ENCODE measurements around the gene MTRF1.

Gene MTRF1, protein sequence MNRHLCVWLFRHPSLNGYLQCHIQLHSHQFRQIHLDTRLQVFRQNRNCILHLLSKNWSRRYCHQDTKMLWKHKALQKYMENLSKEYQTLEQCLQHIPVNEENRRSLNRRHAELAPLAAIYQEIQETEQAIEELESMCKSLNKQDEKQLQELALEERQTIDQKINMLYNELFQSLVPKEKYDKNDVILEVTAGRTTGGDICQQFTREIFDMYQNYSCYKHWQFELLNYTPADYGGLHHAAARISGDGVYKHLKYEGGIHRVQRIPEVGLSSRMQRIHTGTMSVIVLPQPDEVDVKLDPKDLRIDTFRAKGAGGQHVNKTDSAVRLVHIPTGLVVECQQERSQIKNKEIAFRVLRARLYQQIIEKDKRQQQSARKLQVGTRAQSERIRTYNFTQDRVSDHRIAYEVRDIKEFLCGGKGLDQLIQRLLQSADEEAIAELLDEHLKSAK

DNA sequence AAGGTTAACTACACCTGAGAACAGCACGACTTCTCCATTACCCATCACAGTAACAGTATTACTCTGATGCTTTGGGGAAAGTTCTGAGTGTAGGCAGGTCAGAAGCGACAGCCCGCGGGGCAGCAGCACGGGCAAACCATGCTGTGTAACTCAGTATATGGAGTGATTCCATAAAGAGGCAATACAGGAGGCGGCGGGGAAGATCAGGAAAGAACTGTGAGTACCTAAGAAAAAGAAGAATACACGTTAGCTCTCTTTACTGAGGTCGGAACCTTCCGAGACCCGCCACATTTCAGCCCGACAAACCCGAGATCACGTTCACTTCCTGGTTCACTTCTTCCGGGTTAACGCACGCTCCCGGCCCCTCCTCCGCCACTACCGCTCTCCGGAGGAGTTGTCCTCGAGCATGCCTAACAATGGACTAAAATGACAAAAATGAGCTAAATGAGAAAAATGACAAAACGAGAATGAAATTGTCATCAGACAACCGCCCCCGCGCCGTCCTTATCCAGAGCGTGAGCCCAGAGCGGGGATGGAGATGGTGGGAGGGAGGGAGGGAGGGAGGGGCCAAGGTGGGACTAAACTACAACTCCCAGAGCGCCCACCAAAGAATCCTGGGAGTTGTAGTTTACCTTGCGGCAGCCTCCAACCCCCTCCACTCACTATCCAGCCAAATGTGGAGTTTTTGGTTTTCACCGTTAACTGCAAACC, at the start of gene MTRF1:
Gene MTRF1, minus strand, starts transcription at position 316 of the 711 bp plus-strand sequence. CDS start 2,669 bp downstream, outside the sequence.
- peak; percentile 67 for DNase-seq (ENCODE audit: low read depth)

DNA sequence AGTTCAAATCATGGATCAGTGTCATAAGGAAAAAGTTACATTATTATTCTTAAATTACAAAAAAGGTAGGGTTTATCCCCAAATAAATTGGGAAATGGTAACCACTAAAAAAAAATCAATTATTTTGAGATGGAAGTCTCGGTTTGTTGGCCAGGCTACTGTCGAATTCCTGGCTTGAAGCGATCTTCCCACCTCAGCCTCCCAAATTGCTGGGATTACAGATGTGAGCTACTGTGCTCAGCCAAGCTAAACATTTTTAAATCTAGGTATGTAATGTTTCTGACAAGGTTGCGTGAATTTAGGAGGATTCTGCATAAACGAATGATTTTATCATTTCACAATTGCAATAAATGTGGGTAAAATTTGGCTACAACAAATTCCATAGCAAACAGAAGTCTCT, 49.7 kb upstream of the MTRF1 start:
- no peak for DNase-seq (ENCODE audit: low read depth)

DNA sequence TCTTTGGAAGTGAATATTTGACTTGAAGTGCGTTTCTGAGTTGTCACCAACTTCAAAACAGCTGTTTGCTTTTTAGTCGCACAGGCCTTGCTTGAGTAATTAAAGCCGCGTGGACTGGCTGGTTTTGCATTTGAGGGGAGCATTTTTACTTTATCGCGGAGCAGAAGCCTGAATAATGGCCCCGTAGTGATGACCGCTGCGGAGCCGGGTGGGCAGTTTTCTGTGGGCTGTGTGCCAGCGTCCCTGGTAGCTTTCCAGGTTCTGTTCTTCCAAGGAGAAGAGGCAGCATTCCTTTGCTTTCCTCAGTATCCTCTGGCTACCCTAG, 48.8 kb upstream of the MTRF1 start:
- DNase-seq (ENCODE audit: low read depth), result no peak

DNA sequence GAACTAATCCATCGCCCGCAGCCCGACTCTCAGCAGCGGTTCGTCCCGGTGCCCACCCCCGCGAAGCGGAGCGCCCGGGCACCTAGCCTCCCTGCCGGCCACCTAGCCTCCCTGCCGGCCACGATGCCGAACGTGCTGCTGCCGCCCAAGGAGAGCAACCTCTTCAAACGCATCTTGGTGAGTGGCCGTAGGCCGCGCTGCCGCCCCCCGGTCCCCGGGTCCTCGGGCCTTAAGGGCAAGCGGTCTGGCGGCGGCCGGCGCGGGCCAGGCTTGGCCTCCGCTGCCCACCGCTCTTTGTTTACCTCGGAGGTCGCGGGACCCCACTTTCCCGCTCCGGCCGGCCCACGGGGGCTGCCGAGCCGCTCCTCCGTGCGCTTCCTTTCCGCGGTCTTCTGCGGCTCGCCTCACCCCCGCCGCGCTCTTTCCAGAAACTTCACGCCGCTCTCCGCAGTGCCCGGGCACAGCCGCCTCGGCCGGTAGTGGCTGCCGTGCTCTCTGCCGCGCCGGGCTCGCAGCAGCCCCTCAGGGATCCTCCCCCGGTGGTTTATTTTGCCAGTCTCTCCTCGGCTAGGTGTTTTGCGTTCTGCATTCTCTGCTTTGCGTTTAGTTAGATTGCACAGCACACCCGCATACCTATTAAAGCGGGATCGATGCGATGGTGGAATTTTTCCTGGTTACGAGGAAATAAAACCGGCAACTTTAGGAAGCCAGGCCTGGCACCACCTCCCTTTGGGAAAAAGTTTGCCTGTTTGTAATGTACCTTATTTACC, 48.2 kb upstream of the MTRF1 start:
- no peak for DNase-seq (ENCODE audit: low read depth)

DNA sequence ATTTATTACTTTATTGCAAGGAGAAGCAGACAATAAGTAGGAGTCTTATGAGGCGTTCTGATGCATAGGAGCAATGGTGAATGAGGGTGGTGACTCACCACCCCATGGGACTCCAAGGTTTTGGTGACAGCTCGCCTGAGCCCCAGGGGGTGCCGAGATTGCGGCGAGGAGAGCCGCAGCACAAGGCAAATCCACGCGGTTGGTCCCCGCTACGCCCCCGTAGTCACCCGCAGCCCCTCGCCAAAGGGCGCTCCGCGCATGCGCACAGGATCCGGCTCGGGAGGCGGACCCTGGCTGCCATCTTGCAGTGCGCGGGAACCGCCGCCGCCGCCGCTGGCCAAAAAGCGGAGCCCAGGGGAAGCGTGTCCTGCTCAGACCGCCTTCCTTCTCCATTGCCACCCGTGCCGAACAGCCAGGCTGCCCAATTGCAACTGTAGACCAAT, 47.6 kb upstream of the MTRF1 start, which contains the start of gene NAA16:
Gene NAA16, plus strand, starts transcription at position 305 of the 443 bp plus-strand sequence. CDS start 262 bp downstream, outside the sequence.
- peak; percentile 59 for DNase-seq (ENCODE audit: low read depth)

DNA sequence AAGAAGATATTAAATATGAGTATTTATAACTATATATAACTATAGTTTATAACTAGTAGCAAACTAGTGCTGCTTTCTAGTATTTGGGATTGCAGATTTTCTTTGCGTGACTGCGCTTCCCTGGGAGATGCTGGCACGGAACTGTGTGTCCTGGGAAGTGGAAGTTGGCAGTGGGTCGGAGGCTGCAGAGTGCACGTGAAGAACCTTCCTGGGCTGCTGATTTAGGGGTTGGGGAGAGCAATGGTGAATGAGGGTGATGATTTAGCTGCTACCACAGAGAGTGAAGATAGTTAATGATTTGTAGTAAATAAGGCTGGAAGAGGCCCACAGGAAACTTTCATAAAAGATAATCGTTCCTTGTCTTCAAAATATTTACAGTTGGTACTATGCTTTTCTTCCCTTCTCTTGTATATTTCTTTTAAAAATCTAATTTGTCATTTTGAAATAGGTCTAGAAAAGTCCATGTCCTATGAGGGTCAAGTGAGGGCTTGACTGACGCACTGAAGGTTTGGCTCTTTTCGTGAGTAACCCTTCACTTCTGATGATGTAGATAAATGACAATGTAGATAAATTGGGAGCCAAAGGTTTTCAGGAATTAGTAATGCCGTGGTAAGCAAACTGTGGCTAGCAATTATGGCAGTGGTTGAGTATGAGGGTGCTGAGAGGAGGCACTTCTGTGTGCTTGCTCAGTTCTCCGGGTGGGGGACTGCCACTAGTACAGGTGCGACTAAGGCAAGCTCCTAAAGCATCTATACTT, 44.7 kb upstream of the MTRF1 start:
- no peak for DNase-seq (ENCODE audit: low read depth)

DNA sequence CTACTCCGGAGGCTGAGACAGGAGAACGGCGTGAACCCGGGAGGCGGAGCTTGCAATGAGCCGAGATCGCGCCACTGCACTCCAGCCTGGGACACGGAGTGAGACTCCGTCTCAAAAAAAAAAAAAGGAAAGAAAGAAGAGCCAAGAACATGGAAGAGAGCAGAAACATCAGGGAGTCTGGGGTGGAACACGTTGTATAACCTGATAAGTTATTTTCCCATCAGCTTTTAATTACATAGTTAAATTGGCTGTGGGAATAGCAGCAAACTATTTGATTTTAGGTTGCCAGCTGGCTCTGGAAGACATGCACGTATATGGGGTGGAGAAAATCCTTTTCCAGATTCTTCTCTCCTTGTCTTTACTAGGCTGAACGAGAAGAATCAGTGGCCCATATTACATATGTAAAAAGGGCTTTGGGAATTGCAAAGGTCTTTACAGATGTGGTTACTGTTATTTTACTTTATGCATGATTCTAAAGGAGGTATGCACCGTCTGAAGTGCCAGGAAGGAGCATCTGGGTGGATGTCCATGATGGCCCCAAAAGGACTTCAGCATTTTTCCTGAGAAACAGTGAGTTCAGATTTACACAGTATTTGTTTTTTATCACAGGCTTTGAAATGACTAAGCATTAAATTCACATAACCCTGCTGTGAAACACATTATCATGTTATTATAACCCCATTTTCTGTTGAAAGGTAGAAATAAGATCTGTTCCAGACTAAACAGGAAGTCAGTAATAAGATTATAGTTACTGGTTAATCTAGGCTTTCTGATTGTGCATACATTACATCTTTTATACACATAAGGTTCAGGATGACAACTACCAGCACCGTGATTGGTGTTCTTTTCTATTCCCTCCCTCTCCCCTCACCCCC, 43.1 kb upstream of the MTRF1 start:
- DNase-seq (ENCODE audit: low read depth), result no peak

DNA sequence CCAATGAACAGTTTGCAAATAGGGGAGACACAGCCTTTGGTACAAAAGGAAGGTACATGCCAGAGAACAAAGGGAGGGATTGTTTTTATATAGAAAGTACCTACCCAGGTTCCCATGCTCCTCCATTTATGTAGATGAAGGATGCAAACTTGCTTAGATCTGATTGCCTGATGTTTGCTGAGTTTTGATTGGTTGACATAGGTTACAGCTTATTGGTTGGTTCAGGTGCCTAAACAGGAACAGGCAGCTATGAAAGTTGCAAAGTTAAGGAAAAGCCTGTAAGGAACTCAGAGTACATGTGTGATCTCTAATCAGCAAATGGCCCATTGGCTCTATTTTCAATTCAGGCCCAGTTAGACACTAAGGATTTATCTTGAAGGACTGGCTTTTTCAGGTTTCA, 41.2 kb upstream of the MTRF1 start:
- DNase-seq (ENCODE audit: low read depth), result no peak

DNA sequence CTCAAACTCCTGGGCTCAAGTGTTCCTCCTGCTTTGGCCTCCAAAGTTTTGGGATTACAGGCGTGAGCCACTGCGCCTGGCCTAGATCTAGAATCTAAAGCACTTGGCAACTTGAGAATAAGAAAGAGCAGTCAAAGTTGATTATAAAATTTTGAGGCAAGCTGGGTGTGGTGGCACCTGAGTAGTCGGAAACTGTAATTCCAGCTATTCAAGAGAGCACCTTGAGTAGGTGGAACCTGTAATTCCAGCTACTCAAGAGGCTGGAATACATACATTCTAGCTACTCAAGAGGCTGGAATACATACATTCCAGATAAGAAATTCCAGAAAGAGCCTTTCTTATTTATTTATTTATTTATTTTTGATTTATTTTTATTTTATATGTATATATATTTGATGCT, 39.4 kb upstream of the MTRF1 start:
- no peak for DNase-seq (ENCODE audit: low read depth)

DNA sequence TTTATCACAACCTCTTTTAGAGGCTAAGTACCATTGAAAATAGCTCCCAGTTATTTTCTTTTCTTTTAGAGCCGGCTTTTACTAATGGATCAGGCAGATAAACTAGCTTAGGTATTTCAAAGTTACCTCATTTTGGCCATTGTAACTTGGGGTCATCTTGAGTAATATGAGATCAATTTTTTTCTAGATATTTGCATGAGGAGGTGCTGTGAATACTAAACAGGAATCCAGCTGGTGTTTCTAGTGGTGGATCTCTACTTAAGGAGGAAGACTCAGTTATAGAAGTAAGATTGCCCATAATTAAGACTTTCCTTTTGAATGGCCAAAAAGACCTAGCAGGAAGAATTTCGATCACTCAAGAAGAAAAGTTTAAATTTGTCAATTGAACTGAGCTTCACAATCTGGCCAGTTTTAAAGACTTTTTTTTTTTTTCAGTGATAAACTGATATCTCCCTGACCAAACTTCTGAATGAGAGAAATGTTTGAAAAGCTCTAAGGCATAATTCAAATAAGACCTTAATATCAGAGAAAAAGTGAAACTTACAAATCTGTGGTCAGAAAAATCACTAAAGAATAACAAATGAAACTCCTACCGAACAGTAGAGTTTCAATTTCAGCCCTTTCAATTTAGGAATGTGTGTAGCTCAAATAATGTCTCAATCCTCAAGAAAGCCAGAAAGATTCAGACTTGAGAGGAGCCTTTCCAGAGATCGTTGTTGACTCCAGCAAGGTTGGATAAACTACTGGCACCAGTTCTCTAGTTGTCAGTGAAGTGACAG, 36.1 kb upstream of the MTRF1 start:
- DNase-seq (ENCODE audit: low read depth), result no peak

DNA sequence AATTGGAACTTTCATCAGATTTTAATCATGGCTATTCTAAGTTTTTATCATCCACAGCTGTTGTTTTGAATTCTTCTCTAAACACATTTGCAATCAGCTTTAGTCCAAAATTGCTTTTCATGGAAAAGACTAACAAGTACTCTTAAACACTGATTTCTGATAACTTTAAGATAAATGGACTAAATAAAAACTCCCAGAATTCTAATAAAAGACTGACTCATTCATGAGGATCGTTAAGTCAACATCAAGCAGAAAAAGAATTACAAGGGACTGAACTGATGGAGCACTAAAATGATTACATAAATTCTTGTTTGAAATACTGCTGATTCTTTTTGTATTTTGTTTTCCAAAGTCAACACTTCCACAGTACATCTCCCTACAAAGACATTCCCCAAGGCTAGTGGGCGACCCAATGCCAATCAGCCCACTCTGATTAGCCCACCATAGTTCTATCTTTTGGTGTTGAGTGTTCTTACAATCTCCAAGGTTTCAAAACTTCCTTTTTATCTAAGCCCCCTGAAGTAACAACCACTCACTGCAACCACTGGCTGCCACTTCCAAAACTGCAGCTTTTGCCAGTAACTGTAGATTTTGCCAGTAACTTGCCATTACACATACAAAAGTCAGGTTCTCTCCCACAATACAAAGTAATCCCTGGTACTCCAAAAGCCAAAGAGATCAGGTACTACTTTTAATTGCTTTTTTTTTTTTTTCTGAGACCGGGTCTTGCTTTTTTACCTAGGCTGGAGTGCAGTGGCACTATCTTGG, 33.7 kb upstream of the MTRF1 start:
- DNase-seq (ENCODE audit: low read depth), result no peak

DNA sequence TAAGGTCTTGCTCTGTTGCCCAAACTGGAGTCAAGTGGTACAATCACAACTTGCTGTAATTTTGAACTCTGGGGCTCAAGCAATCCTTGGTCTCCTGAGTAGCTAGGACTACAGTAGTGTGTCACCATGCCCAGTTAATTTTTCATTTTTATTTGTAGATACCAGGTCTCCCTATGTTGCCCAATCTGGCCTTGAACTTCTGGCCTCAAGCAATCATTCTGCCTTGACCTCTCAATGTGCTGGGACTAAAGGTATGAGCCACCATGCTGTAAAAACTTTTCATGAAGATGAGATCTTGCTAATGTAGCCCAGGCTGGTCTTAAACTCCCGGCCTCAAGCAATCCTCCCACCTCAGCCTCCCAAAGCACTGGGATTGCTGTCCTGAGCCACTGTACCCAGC, 32.6 kb upstream of the MTRF1 start:
- DNase-seq (ENCODE audit: low read depth), result no peak

DNA sequence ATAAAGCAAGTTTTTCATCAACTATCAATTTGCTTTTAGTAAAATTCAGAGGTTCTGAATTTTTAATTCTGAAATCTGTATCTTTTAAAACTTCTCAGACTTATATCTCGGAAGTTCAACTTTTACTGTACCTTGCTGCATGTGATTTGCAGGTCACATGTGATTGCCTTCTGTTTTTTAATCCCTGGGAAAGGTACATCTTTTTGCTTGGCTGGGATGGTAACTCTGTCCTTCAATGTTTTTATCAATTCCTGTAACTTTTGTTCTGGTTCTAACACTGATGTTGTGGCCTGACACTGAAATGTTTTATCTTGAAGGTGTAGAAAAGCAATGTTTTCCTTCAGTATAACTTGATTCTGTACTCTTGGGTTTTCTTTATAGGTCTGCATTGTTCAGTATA, 31.5 kb upstream of the MTRF1 start:
- no peak for DNase-seq (ENCODE audit: low read depth)

DNA sequence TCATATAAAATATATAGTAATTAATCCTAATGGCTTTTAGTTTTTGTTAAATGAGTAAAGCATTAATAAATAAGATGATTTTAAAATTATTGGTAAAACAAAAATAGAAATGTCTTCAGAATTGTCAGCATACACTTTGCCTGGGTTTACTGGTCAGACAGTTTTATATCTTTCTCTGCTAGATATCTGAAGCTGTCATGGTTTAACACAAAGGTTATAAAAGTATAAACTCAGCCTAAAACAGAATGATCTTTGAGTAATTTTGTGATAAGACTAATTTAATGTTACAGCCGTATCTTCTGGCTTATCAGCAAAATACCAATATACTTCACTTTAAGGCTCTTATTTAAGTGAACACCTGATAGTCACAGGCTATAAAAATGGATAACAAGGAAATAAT, 29.9 kb upstream of the MTRF1 start:
- DNase-seq (ENCODE audit: low read depth), result no peak

DNA sequence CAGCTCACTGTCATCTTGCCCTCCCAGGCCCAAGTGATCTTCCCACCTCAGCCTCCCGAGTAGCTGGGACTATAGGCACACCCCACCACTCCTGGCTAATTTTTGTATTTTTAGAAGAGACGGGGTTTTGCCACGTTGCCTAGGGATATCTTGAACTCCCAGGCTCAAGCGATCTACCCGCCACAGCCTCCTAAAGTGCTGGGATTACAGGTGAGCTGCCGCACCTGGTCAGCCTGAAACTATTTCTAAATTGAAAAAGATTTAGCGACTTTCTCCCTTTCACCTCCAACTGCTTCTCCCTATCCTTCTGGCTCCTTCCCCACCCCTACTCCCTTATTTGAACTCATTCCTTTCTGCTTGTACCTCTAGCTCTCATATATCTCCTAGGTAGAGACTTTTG, 27.9 kb upstream of the MTRF1 start:
- DNase-seq (ENCODE audit: low read depth), result no peak

DNA sequence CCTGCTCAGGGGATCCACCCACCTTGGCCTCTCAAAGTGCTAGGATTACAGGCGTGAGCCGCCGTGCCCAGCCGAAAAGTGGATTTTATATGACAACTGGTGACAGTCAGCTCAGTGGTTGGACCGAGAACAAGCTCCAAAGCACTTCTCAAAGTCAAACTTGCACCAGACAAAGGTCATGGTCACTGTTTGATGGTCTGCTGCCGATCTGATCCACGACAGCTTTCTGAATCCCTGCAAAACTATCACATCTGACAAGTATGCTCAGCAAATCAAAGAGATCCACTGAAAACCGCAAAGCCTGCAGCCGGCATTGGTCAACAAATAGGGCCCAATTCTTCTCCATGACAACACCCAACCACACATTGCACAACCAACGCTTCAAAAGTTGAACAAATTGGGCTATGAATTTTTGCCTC, 26.1 kb upstream of the MTRF1 start:
- DNase-seq (ENCODE audit: low read depth), result no peak

DNA sequence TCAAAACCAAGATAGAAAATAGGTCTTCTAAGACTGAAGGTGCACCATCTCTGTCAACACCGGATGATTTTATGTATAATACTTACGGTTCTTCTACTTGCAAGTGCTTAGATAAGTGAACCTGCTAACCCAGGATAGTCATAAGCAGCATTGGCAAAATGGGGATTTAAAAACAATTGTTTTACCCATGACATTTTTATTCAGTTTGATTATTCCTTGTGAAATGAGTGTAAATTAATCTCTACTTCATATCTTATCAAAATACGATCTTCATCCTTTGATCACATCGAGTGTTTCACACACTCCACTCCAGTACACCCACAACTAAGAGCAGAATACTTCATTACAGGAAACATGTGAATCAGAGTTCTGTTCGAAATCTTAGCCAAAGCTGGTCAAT, 23.0 kb upstream of the MTRF1 start:
- DNase-seq (ENCODE audit: low read depth), result no peak

DNA sequence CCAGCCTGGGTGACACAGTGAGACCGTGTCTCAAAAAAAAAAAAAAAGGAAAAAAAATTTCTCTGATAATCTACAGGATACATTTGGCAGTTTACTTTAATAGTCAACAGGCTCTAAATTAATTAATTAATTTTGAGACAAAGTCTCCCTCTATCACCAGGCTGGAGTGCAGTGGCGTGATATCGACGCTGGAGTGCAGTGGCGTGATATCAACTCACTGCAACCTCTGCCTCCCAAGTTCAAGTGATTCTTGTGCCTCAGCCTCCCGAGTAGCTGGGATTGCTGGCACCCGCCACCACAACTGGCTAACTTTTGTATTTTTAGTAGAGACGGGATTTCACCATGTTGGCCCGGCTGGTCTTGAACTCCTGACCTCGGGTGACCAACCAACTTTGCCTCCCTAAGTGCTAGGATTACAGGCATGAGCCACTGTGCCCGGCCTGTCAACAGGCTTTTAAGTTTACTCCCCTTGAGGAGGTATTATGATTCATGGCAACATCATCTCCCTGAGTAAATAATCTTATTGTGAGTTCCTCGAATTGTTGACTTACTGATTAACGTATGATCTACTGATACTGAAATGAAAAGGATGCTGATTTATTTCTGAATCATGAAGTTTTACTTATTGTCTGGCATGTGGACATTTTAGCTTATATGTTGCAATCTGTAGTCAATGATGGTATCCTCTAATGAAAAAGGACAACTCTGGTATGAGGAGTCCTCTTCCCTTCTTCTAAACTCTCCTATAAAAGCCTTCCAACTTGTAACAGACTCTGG, 21.3 kb upstream of the MTRF1 start:
- DNase-seq (ENCODE audit: low read depth), result peak; percentile 65

Measured in stromal cell of bone marrow (primary cell).